HepG2 (cell line): Measurements from ENCODE around the gene SEMA3G. TPM values are rescaled to one million over a fixed set of nuclear protein-coding genes. Genes with fewer than 3 reads are reported as not detected.

ENCODE experiments used
- ATAC-seq: fragments of 200-7000 bp; cut with Tn5 transposase; 3 replicates; pipeline ENCODE4 v1.9.1; 2020; ENCODE audit warnings: mild to moderate bottlenecking, moderate library complexity
- BruUV-seq: library from RNA; stranded (reverse); fragments of 400-500 nt; replicated peaks from 2 replicates; lab custom pipeline; 2021; lab: Mats Ljungman, UMichigan
- CTCF ChIA-PET: fragments of 300-600 bp; formaldehyde crosslinking; extraction: SDS; loops from one replicate; lab custom pipeline; 2021; ENCODE audit warnings: low total read pairs, inconsistent platforms, low intra/inter-chr PET ratio; lab: Yijun Ruan, JAX
- POLR2A ChIA-PET: fragments of 350-600 bp; sonication (Branson Sonifier 250); formaldehyde crosslinking; loops from one replicate; lab custom pipeline; 2020; ENCODE audit warnings: antibody characterized with exemption, inconsistent platforms; lab: Yijun Ruan, JAX
- DNase-seq: peaks from one replicate; pipeline ENCODE4 v3.0.0-alpha.2; 2015; ENCODE audit warnings: low spot score
- FAIRE-seq: peaks from 3 replicates; lab custom pipeline; 2011; peaks lifted over from hg19 to GRCh38; lab: Jason Lieb, UNC
- H2AFZ ChIP-seq: one replicate; pipeline ENCODE4 v1.6.1; 2011; ENCODE audit warnings: low read length, inconsistent platforms
- H3K27ac ChIP-seq: fragments of 300-600 bp; 3 replicates; pipeline ENCODE4 v1.8.0; 2011; ENCODE audit warnings: mixed run types, mild to moderate bottlenecking, mixed read lengths, low read length, inconsistent platforms; ENCODE audit not compliant: insufficient read depth; ENCODE audit errors: extremely low read length
- H3K27me3 ChIP-seq, 2 experiments: fragments of 200-600 bp in 1 of 2; 2 replicates in 1 of 2; 3 replicates in 1 of 2; pipeline versions ENCODE4 v1.6.0 to v1.8.0; 2011; ENCODE audit warnings: low read length in 2 of 2, mild to moderate bottlenecking in 2 of 2, moderate library complexity in 2 of 2, inconsistent platforms in 1 of 2; ENCODE audit not compliant: insufficient read depth in 2 of 2, control insufficient read depth in 1 of 2
- H3K36me3 ChIP-seq, 2 experiments: fragments of 200-600 bp in 1 of 2; replicated peaks in 1 of 2; 2 replicates in 1 of 2; 3 replicates in 1 of 2; pipeline versions ENCODE4 v1.5.1 to v1.8.0; 2011; ENCODE audit warnings: low read length in 2 of 2, inconsistent platforms in 1 of 2; ENCODE audit not compliant: insufficient read depth in 2 of 2, control insufficient read depth in 1 of 2
- H3K4me1 ChIP-seq: 2 replicates; pipeline ENCODE4 v1.5.1; 2012; ENCODE audit warnings: low read length, inconsistent platforms; ENCODE audit not compliant: insufficient read depth
- H3K4me2 ChIP-seq: 2 replicates; pipeline ENCODE4 v1.6.0; 2011; ENCODE audit warnings: low read depth, low read length, inconsistent platforms
- H3K4me3 ChIP-seq, 3 experiments: fragments of 200-600 bp in 1 of 3; sonication (generic), shearing (Covaris generic) in 1 of 3; replicated peaks in 1 of 3; 2 replicates each; pipeline ENCODE4 v1.5.1; 2011 to 2016; ENCODE audit warnings: low read length in 3 of 3, inconsistent platforms in 2 of 3, low read depth in 2 of 3, mild to moderate bottlenecking in 2 of 3, control low read depth in 1 of 3, mixed read lengths in 1 of 3; ENCODE audit not compliant: insufficient read depth in 1 of 3
- H3K79me2 ChIP-seq: one replicate; pipeline ENCODE4 v1.6.1; 2011; ENCODE audit warnings: low read length, inconsistent platforms; ENCODE audit not compliant: insufficient read depth
- H3K9ac ChIP-seq: 2 replicates; pipeline ENCODE4 v1.6.0; 2011; ENCODE audit warnings: mild to moderate bottlenecking, low read depth, low read length, inconsistent platforms; ENCODE audit not compliant: insufficient read depth
- H3K9me3 ChIP-seq: 2 replicates; pipeline ENCODE4 v1.5.1; 2012; ENCODE audit warnings: mild to moderate bottlenecking, low read length
- H4K20me1 ChIP-seq: 2 replicates; pipeline ENCODE4 v1.6.0; 2011; ENCODE audit warnings: inconsistent platforms, mild to moderate bottlenecking, low read length, moderate library complexity; ENCODE audit not compliant: insufficient read depth
- MBD4 ChIP-seq: IDR thresholded peaks from 2 replicates; pipeline ENCODE4 v1.6.1; 2012; ENCODE audit warnings: low read length, inconsistent platforms, borderline replicate concordance
- THAP11 ChIP-seq: IDR thresholded peaks from 2 replicates; pipeline ENCODE4 v1.6.1; 2016; ENCODE audit warnings: missing biosample characterization, missing genetic modification reagents
- ZNF556 ChIP-seq: sonication (generic); formaldehyde crosslinking; IDR thresholded peaks from 2 replicates; pipeline ENCODE4 v1.4.0; 2020; ENCODE audit warnings: mild to moderate bottlenecking, missing genetic modification reagents, borderline replicate concordance
- WGBS: methylation state at CpG from one replicate; pipeline ENCODE4 v1.1.6; 2017; ENCODE audit warnings: low lambda C conversion rate; 5-methylcytosine and 5-hydroxymethylcytosine counted together
- in situ Hi-C: cut with HindIII; loops from 2 replicates; pipeline ENCODE4 v1.10.0; 2017; ENCODE audit warnings: low pct_unique_long_range_greater_than_20kb; ENCODE audit not compliant: extremely low pct_ligation_motif_present
- intact Hi-C: fragments of 100-400 bp; cut with micrococcal nuclease; formaldehyde crosslinking; loops from one replicate; pipeline ENCODE4 v1.10.0; 2022; ENCODE audit not compliant: unreplicated experiment
- polyA plus RNA-seq, 8 experiments: library from polyadenylated mRNA; depleted of rRNA in 3 of 8; stranded (reverse) in 7 of 8; unstranded in 1 of 8; fragments of >200 nt; fragmentation: Illumina TruSeq in 4 of 8; extraction: Trizol in 4 of 8; gene quantifications; 2 replicates each; pipeline versions ENCODE4 v1.2.1 to v1.2.3, GENCODE V29; 2011 to 2016; ENCODE audit warnings: low read depth in 4 of 8, missing spikeins in 1 of 8, mixed read lengths in 1 of 8; ENCODE audit not compliant: insufficient read depth in 1 of 8
- total RNA-seq, 5 experiments: library from RNA; depleted of rRNA; stranded (reverse); fragments of >200 nt; fragmentation: Illumina TruSeq; extraction: Trizol; gene quantifications; 2 replicates each; pipeline ENCODE4 v1.2.3, GENCODE V29; 2016; ENCODE audit warnings: low read depth in 1 of 5
- TF ChIP-seq, protein P1 (sequence below): sonication (generic); formaldehyde crosslinking; IDR thresholded peaks from 2 replicates; pipeline ENCODE4 v1.5.0; 2020; ENCODE audit warnings: missing genetic modification reagents

Gene SEMA3G
- total and polyA plus RNA-seq, 2 of the 13 experiments (the other 11 are each of a cell fraction or from before 2014, with no cell fraction given) = 6.1 to 8.3 TPM

GRCh38 chr3:52480768-52481715 is 36.1 kb upstream of the SEMA3G start:
- Histone ChIP-seq H3K4me2 (no peak overlapping the region), H3K4me1 (peaks cover 11% of the 10 kb centered on the region; the same call in 1 of the 2 replicates), H3K79me2 (no peaks in the 10 kb centered on the region), H3K27ac (no peak overlapping the region), H3K4me3 (no peak overlapping the region), H3K27me3 (no peaks in the 10 kb centered on the region), H4K20me1 (no peaks in the 10 kb centered on the region), H2AFZ (no peak overlapping the region), H3K36me3 (peaks cover 33 to 68% of the 10 kb centered on the region in 2 experiments), H3K9me3 (no peaks in the 10 kb centered on the region), H3K9ac (no peak overlapping the region)
- TF ChIP-seq, protein P1, sequence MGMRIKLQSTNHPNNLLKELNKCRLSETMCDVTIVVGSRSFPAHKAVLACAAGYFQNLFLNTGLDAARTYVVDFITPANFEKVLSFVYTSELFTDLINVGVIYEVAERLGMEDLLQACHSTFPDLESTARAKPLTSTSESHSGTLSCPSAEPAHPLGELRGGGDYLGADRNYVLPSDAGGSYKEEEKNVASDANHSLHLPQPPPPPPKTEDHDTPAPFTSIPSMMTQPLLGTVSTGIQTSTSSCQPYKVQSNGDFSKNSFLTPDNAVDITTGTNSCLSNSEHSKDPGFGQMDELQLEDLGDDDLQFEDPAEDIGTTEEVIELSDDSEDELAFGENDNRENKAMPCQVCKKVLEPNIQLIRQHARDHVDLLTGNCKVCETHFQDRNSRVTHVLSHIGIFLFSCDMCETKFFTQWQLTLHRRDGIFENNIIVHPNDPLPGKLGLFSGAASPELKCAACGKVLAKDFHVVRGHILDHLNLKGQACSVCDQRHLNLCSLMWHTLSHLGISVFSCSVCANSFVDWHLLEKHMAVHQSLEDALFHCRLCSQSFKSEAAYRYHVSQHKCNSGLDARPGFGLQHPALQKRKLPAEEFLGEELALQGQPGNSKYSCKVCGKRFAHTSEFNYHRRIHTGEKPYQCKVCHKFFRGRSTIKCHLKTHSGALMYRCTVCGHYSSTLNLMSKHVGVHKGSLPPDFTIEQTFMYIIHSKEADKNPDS (CRISPR knock-in tag) = no peak
- TF ChIP-seq THAP11 (CRISPR knock-in tag) (no peak), MBD4 (no peak), ZNF556 (CRISPR knock-in tag) (no peak)
- DNase-seq (no peak), ATAC-seq (no peak), FAIRE-seq (no peak)
- POLR2A ChIA-PET = no interaction called here
- CTCF ChIA-PET = no interaction called here
- intact Hi-C loops (no loop called here), in situ Hi-C loops (no loop called here)
- TSS peak; percentile 22 for BruUV-seq
- 98% methylated on average over 27 of the region's 27 CpGs for WGBS
